HEK293 (cell line): ENCODE measurements around the gene DNAH6.

ENCODE experiments used
- CTCF ChIP-seq: fragments of 450-650 bp; formaldehyde crosslinking; IDR thresholded peaks from 2 replicates; pipeline ENCODE4 v1.5.1; 2016; ENCODE audit warnings: missing biosample characterization, missing genetic modification characterization
- SP2 ChIP-seq: fragments of 450-650 bp; formaldehyde crosslinking; IDR thresholded peaks from 2 replicates; pipeline ENCODE4 v1.5.1; 2016; ENCODE audit warnings: missing biosample characterization, missing genetic modification characterization
- YY1 ChIP-seq: fragments of 450-650 bp; formaldehyde crosslinking; IDR thresholded peaks from 2 replicates; pipeline ENCODE4 v1.5.1; 2018; ENCODE audit warnings: missing biosample characterization, missing genetic modification characterization
- ZBTB1 ChIP-seq: fragments of 450-650 bp; formaldehyde crosslinking; IDR thresholded peaks from 2 replicates; pipeline ENCODE4 v1.5.1; 2016; ENCODE audit warnings: missing biosample characterization, missing genetic modification characterization
- ZNF2 ChIP-seq: fragments of 450-650 bp; formaldehyde crosslinking; IDR thresholded peaks from 2 replicates; pipeline ENCODE4 v1.5.1; 2016; ENCODE audit warnings: missing biosample characterization, missing genetic modification characterization
- ZNF394 ChIP-seq: fragments of 450-650 bp; formaldehyde crosslinking; IDR thresholded peaks from 2 replicates; pipeline ENCODE4 v1.5.1; 2016; ENCODE audit warnings: missing biosample characterization, missing genetic modification characterization, mild to moderate bottlenecking, moderate library complexity, borderline replicate concordance
- ZNF433 ChIP-seq: fragments of 450-650 bp; formaldehyde crosslinking; IDR thresholded peaks from 2 replicates; pipeline ENCODE4 v1.5.1; 2016; ENCODE audit warnings: missing biosample characterization, missing genetic modification characterization, low read depth
- ZNF544 ChIP-seq: fragments of 450-650 bp; formaldehyde crosslinking; IDR thresholded peaks from 2 replicates; pipeline ENCODE4 v1.5.0; 2017; ENCODE audit warnings: missing biosample characterization, missing genetic modification characterization
- ZNF571 ChIP-seq: fragments of 450-650 bp; formaldehyde crosslinking; IDR thresholded peaks from 2 replicates; pipeline ENCODE4 v1.5.0; 2017; ENCODE audit warnings: missing biosample characterization, missing genetic modification characterization
- TF ChIP-seq, protein P1 (sequence below): fragments of 450-650 bp; formaldehyde crosslinking; IDR thresholded peaks from 2 replicates; pipeline ENCODE4 v1.5.1; 2016; ENCODE audit warnings: missing biosample characterization, missing genetic modification characterization
- TF ChIP-seq, protein P2 (sequence below): fragments of 450-650 bp; formaldehyde crosslinking; IDR thresholded peaks from 2 replicates; pipeline ENCODE4 v1.5.1; 2016; ENCODE audit warnings: missing biosample characterization, missing genetic modification characterization
- TF ChIP-seq, protein P3 (sequence below): fragments of 450-650 bp; formaldehyde crosslinking; IDR thresholded peaks from 2 replicates; pipeline ENCODE4 v1.5.1; 2016; ENCODE audit warnings: missing biosample characterization, missing genetic modification characterization

DNA sequence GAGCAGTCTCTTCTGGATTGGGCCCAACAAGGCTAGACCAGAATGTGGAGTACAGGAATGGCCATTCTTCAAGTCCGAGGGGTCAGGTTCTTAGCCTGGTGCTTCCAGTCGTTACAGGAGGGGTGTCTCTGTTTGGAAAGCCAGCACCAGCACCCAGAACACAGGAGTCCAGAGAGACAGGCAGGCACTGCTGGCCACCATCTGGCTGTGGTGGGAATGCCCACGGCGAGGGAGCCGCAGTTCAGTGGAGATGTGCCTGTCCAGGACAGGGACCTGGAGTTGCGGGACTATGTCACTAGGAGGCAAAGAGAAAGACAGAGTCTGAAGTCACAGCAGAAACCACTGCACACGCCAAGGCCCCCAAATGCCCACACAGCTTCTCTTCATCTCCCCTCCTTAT is 305.5 kb downstream of the DNAH6 start:
- TF ChIP-seq ZNF394 (tag by site-specific recombination) (no peak), CTCF (no peak), ZNF2 (no peak), ZNF544 (tag by site-specific recombination) (no peak), ZNF433 (tag by site-specific recombination) (no peak), SP2 (tag by site-specific recombination) (no peak), YY1 (tag by site-specific recombination) (no peak), ZNF571 (no peak), ZBTB1 (tag by site-specific recombination) (no peak)
- TF ChIP-seq, protein P1, sequence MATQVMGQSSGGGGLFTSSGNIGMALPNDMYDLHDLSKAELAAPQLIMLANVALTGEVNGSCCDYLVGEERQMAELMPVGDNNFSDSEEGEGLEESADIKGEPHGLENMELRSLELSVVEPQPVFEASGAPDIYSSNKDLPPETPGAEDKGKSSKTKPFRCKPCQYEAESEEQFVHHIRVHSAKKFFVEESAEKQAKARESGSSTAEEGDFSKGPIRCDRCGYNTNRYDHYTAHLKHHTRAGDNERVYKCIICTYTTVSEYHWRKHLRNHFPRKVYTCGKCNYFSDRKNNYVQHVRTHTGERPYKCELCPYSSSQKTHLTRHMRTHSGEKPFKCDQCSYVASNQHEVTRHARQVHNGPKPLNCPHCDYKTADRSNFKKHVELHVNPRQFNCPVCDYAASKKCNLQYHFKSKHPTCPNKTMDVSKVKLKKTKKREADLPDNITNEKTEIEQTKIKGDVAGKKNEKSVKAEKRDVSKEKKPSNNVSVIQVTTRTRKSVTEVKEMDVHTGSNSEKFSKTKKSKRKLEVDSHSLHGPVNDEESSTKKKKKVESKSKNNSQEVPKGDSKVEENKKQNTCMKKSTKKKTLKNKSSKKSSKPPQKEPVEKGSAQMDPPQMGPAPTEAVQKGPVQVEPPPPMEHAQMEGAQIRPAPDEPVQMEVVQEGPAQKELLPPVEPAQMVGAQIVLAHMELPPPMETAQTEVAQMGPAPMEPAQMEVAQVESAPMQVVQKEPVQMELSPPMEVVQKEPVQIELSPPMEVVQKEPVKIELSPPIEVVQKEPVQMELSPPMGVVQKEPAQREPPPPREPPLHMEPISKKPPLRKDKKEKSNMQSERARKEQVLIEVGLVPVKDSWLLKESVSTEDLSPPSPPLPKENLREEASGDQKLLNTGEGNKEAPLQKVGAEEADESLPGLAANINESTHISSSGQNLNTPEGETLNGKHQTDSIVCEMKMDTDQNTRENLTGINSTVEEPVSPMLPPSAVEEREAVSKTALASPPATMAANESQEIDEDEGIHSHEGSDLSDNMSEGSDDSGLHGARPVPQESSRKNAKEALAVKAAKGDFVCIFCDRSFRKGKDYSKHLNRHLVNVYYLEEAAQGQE (tag by site-specific recombination) = no peak
- TF ChIP-seq, protein P2, sequence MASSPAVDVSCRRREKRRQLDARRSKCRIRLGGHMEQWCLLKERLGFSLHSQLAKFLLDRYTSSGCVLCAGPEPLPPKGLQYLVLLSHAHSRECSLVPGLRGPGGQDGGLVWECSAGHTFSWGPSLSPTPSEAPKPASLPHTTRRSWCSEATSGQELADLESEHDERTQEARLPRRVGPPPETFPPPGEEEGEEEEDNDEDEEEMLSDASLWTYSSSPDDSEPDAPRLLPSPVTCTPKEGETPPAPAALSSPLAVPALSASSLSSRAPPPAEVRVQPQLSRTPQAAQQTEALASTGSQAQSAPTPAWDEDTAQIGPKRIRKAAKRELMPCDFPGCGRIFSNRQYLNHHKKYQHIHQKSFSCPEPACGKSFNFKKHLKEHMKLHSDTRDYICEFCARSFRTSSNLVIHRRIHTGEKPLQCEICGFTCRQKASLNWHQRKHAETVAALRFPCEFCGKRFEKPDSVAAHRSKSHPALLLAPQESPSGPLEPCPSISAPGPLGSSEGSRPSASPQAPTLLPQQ (tag by site-specific recombination) = no peak
- TF ChIP-seq, protein P3, sequence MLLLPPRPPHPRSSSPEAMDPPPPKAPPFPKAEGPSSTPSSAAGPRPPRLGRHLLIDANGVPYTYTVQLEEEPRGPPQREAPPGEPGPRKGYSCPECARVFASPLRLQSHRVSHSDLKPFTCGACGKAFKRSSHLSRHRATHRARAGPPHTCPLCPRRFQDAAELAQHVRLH (tag by site-specific recombination) = no peak
